A673 (cell line): Measurements from ENCODE around the gene PCCA.

Experiments used
- CTCF ChIP-seq: fragments of 300-800, 200-600 bp; sonication (generic); conservative IDR thresholded peaks from 2 replicates; pipeline ENCODE4 v1.5.1; 2017; ENCODE audit warnings: low read depth, mild to moderate bottlenecking, antibody characterized with exemption, low read length, moderate library complexity, mixed read lengths
- EZH2 ChIP-seq: fragments of 200-600 bp; sonication (generic); IDR thresholded peaks from 2 replicates; pipeline ENCODE4 v1.6.1; 2017; ENCODE audit warnings: borderline replicate concordance, low read depth, mild to moderate bottlenecking, mixed read lengths, antibody characterized with exemption, low read length; ENCODE audit not compliant: poor library complexity, severe bottlenecking

- TF ChIP-seq CTCF (no peak), EZH2 (no peak)
Measured at GRCh38 chr13:100540621-100541020, 451.7 kb downstream of the PCCA start.
